Measurements from ENCODE around the gene HTRA2.
"Not testable (repeated sequence)": the region's sequence is repeated elsewhere in the genome, so short reads cannot be mapped to it uniquely, and the experiment has no call there.

HTRA2 gene

DNA sequence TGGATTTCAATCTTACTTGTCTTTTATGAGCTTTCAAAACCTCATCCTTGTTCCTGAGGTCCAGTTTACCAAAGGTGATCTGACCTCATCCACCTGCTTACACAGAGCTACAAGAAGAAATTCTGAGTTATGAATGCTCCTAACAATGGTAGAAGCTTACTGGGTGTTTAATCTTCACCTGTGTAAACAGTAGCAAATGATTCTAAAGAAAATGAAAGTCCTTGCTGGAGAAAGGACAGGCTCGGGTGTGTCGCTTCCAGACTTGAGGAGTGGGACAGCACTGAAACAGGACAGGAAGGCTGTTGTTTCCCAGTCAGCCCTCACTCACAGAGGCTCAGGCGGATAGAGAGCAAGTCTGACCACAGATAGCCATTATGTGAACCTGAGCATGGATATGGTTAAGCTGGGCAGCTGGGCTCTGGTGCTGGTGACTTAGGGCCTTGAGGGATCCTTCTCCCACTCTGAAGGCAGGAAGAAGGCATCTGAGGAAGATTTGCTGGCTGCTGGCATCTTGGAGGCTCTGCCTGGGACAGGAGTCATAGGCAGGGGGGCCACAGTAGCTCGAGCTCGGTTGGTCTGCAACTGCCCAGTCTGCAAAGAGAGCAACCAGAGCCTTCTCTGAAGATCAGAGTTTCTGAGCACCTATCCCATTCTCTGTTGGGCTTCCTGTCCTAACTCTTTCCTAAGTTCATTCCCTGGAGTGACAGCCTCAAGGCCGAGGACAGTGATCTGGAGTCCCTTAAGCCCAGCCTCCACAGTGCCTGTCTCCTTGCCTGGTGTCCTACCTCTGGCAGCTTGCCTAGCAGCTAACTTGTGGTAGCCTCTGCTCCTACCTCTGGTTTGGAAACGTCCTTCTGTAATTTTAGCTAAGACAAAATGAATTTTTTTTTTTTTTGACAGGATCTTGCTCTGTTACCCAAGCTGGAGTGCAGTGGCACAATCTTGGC lies 28.8 kb downstream of the HTRA2 start:
- TF ChIP-seq, protein P1, sequence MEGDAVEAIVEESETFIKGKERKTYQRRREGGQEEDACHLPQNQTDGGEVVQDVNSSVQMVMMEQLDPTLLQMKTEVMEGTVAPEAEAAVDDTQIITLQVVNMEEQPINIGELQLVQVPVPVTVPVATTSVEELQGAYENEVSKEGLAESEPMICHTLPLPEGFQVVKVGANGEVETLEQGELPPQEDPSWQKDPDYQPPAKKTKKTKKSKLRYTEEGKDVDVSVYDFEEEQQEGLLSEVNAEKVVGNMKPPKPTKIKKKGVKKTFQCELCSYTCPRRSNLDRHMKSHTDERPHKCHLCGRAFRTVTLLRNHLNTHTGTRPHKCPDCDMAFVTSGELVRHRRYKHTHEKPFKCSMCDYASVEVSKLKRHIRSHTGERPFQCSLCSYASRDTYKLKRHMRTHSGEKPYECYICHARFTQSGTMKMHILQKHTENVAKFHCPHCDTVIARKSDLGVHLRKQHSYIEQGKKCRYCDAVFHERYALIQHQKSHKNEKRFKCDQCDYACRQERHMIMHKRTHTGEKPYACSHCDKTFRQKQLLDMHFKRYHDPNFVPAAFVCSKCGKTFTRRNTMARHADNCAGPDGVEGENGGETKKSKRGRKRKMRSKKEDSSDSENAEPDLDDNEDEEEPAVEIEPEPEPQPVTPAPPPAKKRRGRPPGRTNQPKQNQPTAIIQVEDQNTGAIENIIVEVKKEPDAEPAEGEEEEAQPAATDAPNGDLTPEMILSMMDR (IDR thresholded peaks at IDR 0.05; ENCODE audit: low read depth, low read length) = no peak
- H3K27me3 ChIP-seq (ENCODE audit: insufficient read depth, low read depth, severe bottlenecking) = no peaks in the 10 kb centered on the region
- H3K27ac ChIP-seq = no peak overlapping the region

DNA sequence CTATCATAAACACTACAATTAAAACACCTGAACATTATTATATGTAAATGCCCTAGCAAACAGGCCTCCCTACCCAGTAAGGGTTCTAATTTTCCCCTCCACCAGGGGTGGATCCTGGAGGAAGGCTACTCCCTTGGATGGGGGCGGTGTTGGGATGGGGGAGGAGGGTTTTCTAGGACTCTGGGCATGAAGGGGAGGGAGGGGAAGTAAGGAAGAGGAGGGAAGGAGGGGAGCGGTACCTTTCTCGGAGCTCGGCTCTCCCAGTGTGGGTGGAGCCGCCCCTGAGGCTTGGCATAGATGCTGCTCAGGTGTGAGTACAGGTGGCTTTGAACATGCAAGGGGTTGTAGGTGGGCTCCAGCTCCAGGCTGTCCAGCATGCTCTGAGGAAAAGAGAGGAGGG lies 30.2 kb downstream of the HTRA2 start:
- DNase-seq = no peak
- Histone ChIP-seq H3K4me3 (ENCODE audit: low read depth, low read length) (no peak overlapping the region), H3K9me3 (ENCODE audit: severe bottlenecking) (no peaks in the 10 kb centered on the region), H3K27ac (no peak overlapping the region), H3K27me3 (ENCODE audit: insufficient read depth, low read depth, severe bottlenecking) (no peaks in the 10 kb centered on the region), H3K36me3 (peaks cover 7% of the 10 kb centered on the region; the same call in 1 of the 2 replicates)
- TF ChIP-seq, protein P1 (IDR thresholded peaks at IDR 0.05; ENCODE audit: low read depth, low read length) = no peak

More for the DNA sequence above, 28.8 kb downstream of the HTRA2 start:
- Histone ChIP-seq H3K36me3 (peaks cover 7% of the 10 kb centered on the region; the same call in 1 of the 2 replicates), H3K4me3 (ENCODE audit: low read depth, low read length) (no peak overlapping the region), H3K9me3 (ENCODE audit: severe bottlenecking) (no peaks in the 10 kb centered on the region)
- DNase-seq = no peak

DNA sequence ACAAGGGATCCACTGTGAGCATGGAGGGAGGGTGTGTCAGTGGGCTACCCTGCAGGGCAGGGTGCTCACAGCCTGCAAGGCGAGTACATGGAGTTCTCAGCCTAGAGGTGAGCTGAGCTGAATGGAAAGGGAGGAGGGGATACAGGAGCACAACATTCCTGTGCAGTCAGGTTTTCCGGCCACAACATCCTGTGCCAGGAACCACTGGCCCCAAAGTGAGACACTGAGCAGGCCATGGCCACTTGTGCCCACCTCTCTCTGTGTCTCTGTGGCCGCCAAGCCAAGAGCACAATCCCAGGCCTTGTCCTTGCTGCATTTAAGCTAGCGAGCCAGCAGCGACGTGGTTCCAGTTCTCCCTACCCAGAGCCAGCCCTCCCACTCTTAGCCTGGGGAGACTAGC lies 30.9 kb downstream of the HTRA2 start:
- DNase-seq = no peak
- H3K9me3 ChIP-seq (ENCODE audit: severe bottlenecking) = no peaks in the 10 kb centered on the region
- peaks cover 7% of the 10 kb centered on the region; the same call in 1 of the 2 replicates for H3K36me3 ChIP-seq
- no peak overlapping the region for H3K27ac ChIP-seq
- TF ChIP-seq, protein P1 (IDR thresholded peaks at IDR 0.05; ENCODE audit: low read depth, low read length) = no peak
- H3K4me3 ChIP-seq (ENCODE audit: low read depth, low read length) = no peak overlapping the region
- no peaks in the 10 kb centered on the region for H3K27me3 ChIP-seq (ENCODE audit: insufficient read depth, low read depth, severe bottlenecking)

DNA sequence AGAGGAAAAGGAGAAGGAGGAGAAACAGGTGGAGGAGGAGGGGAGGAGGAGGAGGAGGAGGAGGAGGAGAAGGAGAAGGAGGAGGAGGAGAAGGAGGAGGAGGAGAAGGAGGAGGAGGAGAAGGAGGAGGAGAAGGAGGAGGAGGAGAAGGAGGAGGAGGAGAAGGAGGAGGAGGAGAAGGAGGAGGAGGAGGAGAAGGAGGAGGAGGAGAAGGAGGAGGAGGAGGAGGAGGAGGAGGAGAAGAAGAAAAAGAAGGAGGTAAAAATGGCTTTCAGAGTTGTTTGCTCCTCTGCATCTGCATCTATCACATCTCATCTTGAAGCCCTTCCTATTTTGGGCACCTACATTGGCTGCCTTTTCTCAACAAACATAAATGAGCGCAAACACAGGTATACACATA lies 31.3 kb downstream of the HTRA2 start:
- H3K27ac ChIP-seq; DNase-seq; H3K27me3 ChIP-seq (ENCODE audit: insufficient read depth, low read depth, severe bottlenecking): not testable (repeated sequence)

DNA sequence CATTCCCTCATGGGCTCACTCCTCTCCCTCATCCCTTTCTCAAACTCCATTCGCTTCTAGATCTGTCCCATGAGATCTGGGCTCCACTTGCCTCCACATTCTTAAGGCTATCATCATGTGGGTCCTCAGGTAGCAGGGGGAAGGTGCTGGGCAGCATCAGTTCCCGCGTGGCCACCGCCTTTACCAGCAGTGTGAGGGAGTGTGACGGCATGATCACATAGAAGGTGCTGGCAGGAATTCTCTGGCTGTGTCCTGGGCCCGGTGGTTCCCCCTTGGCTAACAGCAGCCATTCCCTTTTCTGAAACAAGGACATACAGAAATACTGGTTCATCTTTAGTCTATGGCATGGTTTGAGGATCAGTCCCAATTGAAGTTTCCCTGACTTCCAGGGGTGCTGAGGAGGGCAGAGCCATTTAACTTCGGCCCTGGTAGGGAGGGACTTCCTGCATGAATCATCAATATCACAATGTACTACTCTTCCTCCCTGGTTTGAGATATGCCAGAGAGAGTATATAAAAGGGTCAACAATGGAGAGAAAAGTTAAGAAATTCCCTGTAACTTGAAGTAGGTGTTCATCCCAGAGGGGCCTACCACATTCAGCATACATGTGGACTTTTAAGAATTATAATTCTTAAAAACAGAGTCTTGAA lies 32.5 kb downstream of the HTRA2 start:
- Histone ChIP-seq H3K27ac (no peak overlapping the region), H3K36me3 (no peaks in the 10 kb centered on the region), H3K27me3 (ENCODE audit: insufficient read depth, low read depth, severe bottlenecking) (no peaks in the 10 kb centered on the region), H3K4me3 (ENCODE audit: low read depth, low read length) (no peak overlapping the region), H3K9me3 (ENCODE audit: severe bottlenecking) (no peaks in the 10 kb centered on the region)
- DNase-seq = no peak
- TF ChIP-seq, protein P1 (IDR thresholded peaks at IDR 0.05; ENCODE audit: low read depth, low read length) = no peak

More for the DNA sequence above, 31.3 kb downstream of the HTRA2 start:
- H3K4me3 ChIP-seq (ENCODE audit: low read depth, low read length); H3K9me3 ChIP-seq (ENCODE audit: severe bottlenecking); H3K36me3 ChIP-seq: not testable (repeated sequence)

DNA sequence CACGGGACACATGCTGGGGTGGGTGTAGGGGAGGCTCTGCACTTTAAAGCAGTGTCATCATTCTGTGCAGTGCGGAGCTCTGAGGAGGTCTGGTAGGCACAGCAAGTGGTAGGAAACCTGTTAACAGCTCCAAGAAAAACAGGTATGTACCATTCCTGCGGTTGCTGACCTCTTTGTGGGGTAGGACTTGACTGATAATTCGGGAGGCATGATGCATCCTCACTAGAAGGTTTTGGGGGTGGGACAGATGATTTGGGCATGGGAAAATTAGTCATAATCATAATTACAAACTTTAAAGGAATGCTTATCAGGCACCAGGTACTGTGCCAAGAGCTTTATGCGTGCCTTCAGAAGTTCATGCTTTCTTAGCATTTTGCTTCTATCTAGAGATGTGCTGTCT lies 34.5 kb downstream of the HTRA2 start:
- no peak overlapping the region for H3K27ac ChIP-seq
- H3K36me3 ChIP-seq = no peaks in the 10 kb centered on the region
- no peak for DNase-seq
- no peak overlapping the region for H3K4me3 ChIP-seq (ENCODE audit: low read depth, low read length)
- TF ChIP-seq, protein P1 (IDR thresholded peaks at IDR 0.05; ENCODE audit: low read depth, low read length) = no peak
- no peaks in the 10 kb centered on the region for H3K9me3 ChIP-seq (ENCODE audit: severe bottlenecking)
- H3K27me3 ChIP-seq (ENCODE audit: insufficient read depth, low read depth, severe bottlenecking) = no peaks in the 10 kb centered on the region
